Measurements from ENCODE around the gene KPTN. TPM values are rescaled to one million over a fixed set of nuclear protein-coding genes. Genes with fewer than 3 reads are reported as not detected.

Gene KPTN
- total and polyA plus RNA-seq, 2 donors (not counting 1 experiment from before 2014, with no cell fraction given): 5.3 to 6.9 TPM

GRCh38 chr19:47509973-47510372 lies 26.0 kb upstream of the KPTN start:
- no peaks in the 10 kb centered on the region for H3K27me3 ChIP-seq (ENCODE audit: control insufficient read depth, insufficient read depth, low read length)
- no peaks in the 10 kb centered on the region for H4K20me1 ChIP-seq (ENCODE audit: control insufficient read depth, extremely low read depth, insufficient read depth, low read length)
- H2AFZ ChIP-seq (ENCODE audit: low read length): no peak overlapping the region
- H3K4me1 ChIP-seq (ENCODE audit: control insufficient read depth, extremely low read depth, insufficient read depth, low read length): peaks cover 31% of the 10 kb centered on the region
- no peak overlapping the region for H3K27ac ChIP-seq (ENCODE audit: insufficient read depth, low read length)
- no peaks in the 10 kb centered on the region for H3K36me3 ChIP-seq (ENCODE audit: control insufficient read depth, insufficient read depth, low read length)
- no peak overlapping the region for H3K4me3 ChIP-seq (replicated peaks in 1 of 4; ENCODE audit: control extremely low read depth in 1 of 4, insufficient read depth in 1 of 4, low read depth in 3 of 4, low read length in 4 of 4)
- no peaks in the 10 kb centered on the region for H3K9me3 ChIP-seq (ENCODE audit: control insufficient read depth, insufficient read depth, low read depth, low read length)
- no peak overlapping the region for H3K9ac ChIP-seq (ENCODE audit: insufficient read depth, low read length)
- TF ChIP-seq EZH2 (IDR thresholded peaks at IDR 0.05; ENCODE audit: low read length, missing control alignments): no peak
- TF ChIP-seq, protein P1, sequence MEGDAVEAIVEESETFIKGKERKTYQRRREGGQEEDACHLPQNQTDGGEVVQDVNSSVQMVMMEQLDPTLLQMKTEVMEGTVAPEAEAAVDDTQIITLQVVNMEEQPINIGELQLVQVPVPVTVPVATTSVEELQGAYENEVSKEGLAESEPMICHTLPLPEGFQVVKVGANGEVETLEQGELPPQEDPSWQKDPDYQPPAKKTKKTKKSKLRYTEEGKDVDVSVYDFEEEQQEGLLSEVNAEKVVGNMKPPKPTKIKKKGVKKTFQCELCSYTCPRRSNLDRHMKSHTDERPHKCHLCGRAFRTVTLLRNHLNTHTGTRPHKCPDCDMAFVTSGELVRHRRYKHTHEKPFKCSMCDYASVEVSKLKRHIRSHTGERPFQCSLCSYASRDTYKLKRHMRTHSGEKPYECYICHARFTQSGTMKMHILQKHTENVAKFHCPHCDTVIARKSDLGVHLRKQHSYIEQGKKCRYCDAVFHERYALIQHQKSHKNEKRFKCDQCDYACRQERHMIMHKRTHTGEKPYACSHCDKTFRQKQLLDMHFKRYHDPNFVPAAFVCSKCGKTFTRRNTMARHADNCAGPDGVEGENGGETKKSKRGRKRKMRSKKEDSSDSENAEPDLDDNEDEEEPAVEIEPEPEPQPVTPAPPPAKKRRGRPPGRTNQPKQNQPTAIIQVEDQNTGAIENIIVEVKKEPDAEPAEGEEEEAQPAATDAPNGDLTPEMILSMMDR (conservative IDR thresholded peaks at IDR 0.05 in 1 of 2, IDR thresholded peaks at IDR 0.05 in 1 of 2; ENCODE audit: low read depth in 1 of 2, low read length in 2 of 2): no peak
- DNase-seq (ENCODE audit: low read depth in 2 of 2): no peak
- H3K4me2 ChIP-seq (ENCODE audit: extremely low read depth, insufficient read depth, low read length): no peak overlapping the region
- peaks cover 88% of the 10 kb centered on the region for H3K79me2 ChIP-seq (ENCODE audit: control insufficient read depth, insufficient read depth, low read length)

- no peak overlapping the region for H3K4me3 ChIP-seq (replicated peaks in 1 of 4; ENCODE audit: control extremely low read depth in 1 of 4, insufficient read depth in 1 of 4, low read depth in 3 of 4, low read length in 4 of 4)
- peaks cover 31% of the 10 kb centered on the region for H3K4me1 ChIP-seq (ENCODE audit: control insufficient read depth, extremely low read depth, insufficient read depth, low read length)
- H3K4me2 ChIP-seq (ENCODE audit: extremely low read depth, insufficient read depth, low read length): no peak overlapping the region
- no peak overlapping the region for H3K27ac ChIP-seq (ENCODE audit: insufficient read depth, low read length)
- H4K20me1 ChIP-seq (ENCODE audit: control insufficient read depth, extremely low read depth, insufficient read depth, low read length): no peaks in the 10 kb centered on the region
- H2AFZ ChIP-seq (ENCODE audit: low read length): no peak overlapping the region
- H3K36me3 ChIP-seq (ENCODE audit: control insufficient read depth, insufficient read depth, low read length): no peaks in the 10 kb centered on the region
- no peak for TF ChIP-seq EZH2 (IDR thresholded peaks at IDR 0.05; ENCODE audit: low read length, missing control alignments)
- TF ChIP-seq, protein P1 (conservative IDR thresholded peaks at IDR 0.05 in 1 of 2, IDR thresholded peaks at IDR 0.05 in 1 of 2; ENCODE audit: low read depth in 1 of 2, low read length in 2 of 2): no peak
- peaks cover 83% of the 10 kb centered on the region for H3K79me2 ChIP-seq (ENCODE audit: control insufficient read depth, insufficient read depth, low read length)
- no peak for DNase-seq (ENCODE audit: low read depth in 2 of 2)
- no peaks in the 10 kb centered on the region for H3K9me3 ChIP-seq (ENCODE audit: control insufficient read depth, insufficient read depth, low read depth, low read length)
- no peaks in the 10 kb centered on the region for H3K27me3 ChIP-seq (ENCODE audit: control insufficient read depth, insufficient read depth, low read length)
- no peak overlapping the region for H3K9ac ChIP-seq (ENCODE audit: insufficient read depth, low read length)
These were observed 25.3 kb upstream of the KPTN start for GRCh38 chr19:47509170-47509847.

DNA sequence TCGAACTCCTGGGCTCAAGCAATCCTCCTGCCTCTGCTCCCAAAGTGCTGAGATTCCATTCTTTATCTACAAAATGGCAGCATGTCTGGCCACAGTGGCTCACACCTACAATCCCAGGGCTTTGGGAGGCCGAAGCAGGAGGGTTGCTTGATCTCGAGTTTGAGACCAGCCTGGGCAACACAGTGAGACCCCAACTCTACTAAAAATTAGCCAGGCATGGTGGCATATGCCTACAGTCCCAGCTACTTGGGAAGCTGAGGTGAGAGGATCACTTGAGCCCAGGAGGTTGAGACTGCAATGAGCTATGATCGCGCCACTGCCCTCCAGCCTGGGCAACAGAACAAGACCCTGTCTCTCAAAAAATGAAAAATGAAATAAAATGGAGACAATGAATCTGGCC lies 24.7 kb upstream of the KPTN start:
- Histone ChIP-seq H4K20me1 (ENCODE audit: control insufficient read depth, extremely low read depth, insufficient read depth, low read length) (no peaks in the 10 kb centered on the region), H2AFZ (ENCODE audit: low read length) (no peak overlapping the region), H3K9ac (ENCODE audit: insufficient read depth, low read length) (no peak overlapping the region), H3K79me2 (ENCODE audit: control insufficient read depth, insufficient read depth, low read length) (peaks cover 77% of the 10 kb centered on the region), H3K4me2 (ENCODE audit: extremely low read depth, insufficient read depth, low read length) (no peak overlapping the region), H3K27ac (ENCODE audit: insufficient read depth, low read length) (no peak overlapping the region), H3K36me3 (ENCODE audit: control insufficient read depth, insufficient read depth, low read length) (no peaks in the 10 kb centered on the region), H3K4me3 (replicated peaks in 1 of 4; ENCODE audit: control extremely low read depth in 1 of 4, insufficient read depth in 1 of 4, low read depth in 3 of 4, low read length in 4 of 4) (no peak overlapping the region), H3K27me3 (ENCODE audit: control insufficient read depth, insufficient read depth, low read length) (no peaks in the 10 kb centered on the region), H3K9me3 (ENCODE audit: control insufficient read depth, insufficient read depth, low read depth, low read length) (no peaks in the 10 kb centered on the region), H3K4me1 (ENCODE audit: control insufficient read depth, extremely low read depth, insufficient read depth, low read length) (peaks cover 31% of the 10 kb centered on the region)
- no peak for DNase-seq (ENCODE audit: low read depth in 2 of 2)
- TF ChIP-seq, protein P1 (conservative IDR thresholded peaks at IDR 0.05 in 1 of 2, IDR thresholded peaks at IDR 0.05 in 1 of 2; ENCODE audit: low read depth in 1 of 2, low read length in 2 of 2): no peak
- TF ChIP-seq EZH2 (IDR thresholded peaks at IDR 0.05; ENCODE audit: low read length, missing control alignments): no peak

Measured in fibroblast of lung (primary cell).